GM19043 (cell line): ENCODE data around the gene HPCAL4.

Experiments
- ATAC-seq: cut with Tn5 transposase; IDR thresholded peaks from one replicate; pipeline ENCODE4 v1.9.1; 2021; ENCODE audit warnings: low read depth; ENCODE audit not compliant: unreplicated experiment

The HPCAL4 gene

GRCh38 chr1:39678889-39679288, 12.3 kb downstream of the HPCAL4 start:
- no peak for ATAC-seq

- no peak for ATAC-seq
These were observed 13.6 kb downstream of the HPCAL4 start for GRCh38 chr1:39677645-39678044.

GRCh38 chr1:39676948-39677548, 14.2 kb downstream of the HPCAL4 start:
- no peak for ATAC-seq

- ATAC-seq: no peak
These were observed 16.0 kb downstream of the HPCAL4 start for GRCh38 chr1:39675220-39675619.

- ATAC-seq: no peak
These were observed 18.0 kb downstream of the HPCAL4 start for GRCh38 chr1:39673215-39673614.

GRCh38 chr1:39672551-39672947, 18.7 kb downstream of the HPCAL4 start:
- ATAC-seq: no peak

GRCh38 chr1:39671793-39672550, 19.3 kb downstream of the HPCAL4 start, which contains the start of gene NT5C1A:
Gene NT5C1A, minus strand, starts transcription at chr1:39672107. Its CDS starts 69 bp downstream, at chr1:39672038.
- no peak for ATAC-seq

GRCh38 chr1:39671433-39671792, 19.8 kb downstream of the HPCAL4 start:
- ATAC-seq: no peak

GRCh38 chr1:39670689-39671088, 20.5 kb downstream of the HPCAL4 start:
- ATAC-seq: no peak

- no peak for ATAC-seq
These were observed 22.3 kb downstream of the HPCAL4 start for GRCh38 chr1:39668894-39669293.

GRCh38 chr1:39668111-39668510, 23.1 kb downstream of the HPCAL4 start:
- ATAC-seq: no peak

GRCh38 chr1:39666772-39667171, 24.5 kb downstream of the HPCAL4 start:
- ATAC-seq: peak; percentile 79

- no peak for ATAC-seq
These were observed 27.7 kb downstream of the HPCAL4 start for GRCh38 chr1:39663559-39663958.

GRCh38 chr1:39662861-39663260, 28.4 kb downstream of the HPCAL4 start:
- ATAC-seq: no peak

- ATAC-seq: no peak
These were observed 31.7 kb downstream of the HPCAL4 start for GRCh38 chr1:39659538-39659937.

GRCh38 chr1:39659110-39659509, 32.1 kb downstream of the HPCAL4 start:
- no peak for ATAC-seq

GRCh38 chr1:39657923-39658485, 33.2 kb downstream of the HPCAL4 start:
- ATAC-seq: no peak

- no peak for ATAC-seq
These were observed 33.8 kb downstream of the HPCAL4 start for GRCh38 chr1:39657402-39657801.

- no peak for ATAC-seq
These were observed 34.8 kb downstream of the HPCAL4 start for GRCh38 chr1:39656391-39656790.

- ATAC-seq: no peak
These were observed 35.5 kb downstream of the HPCAL4 start for GRCh38 chr1:39655578-39656268.

- ATAC-seq: no peak
These were observed 36.9 kb downstream of the HPCAL4 start for GRCh38 chr1:39654291-39654690.
